Measurements from ENCODE around the gene ENOX1. TPM values are rescaled to one million over a fixed set of nuclear protein-coding genes. Genes with fewer than 3 reads are reported as not detected.
"Not testable (repeated sequence)": the region's sequence is repeated elsewhere in the genome, so short reads cannot be mapped to it uniquely, and the experiment has no call there.

Gene ENOX1
- total RNA-seq, result not detected
- total RNA-seq (2013), result 0.23 TPM

GRCh38 chr13:43786766-43787517 lies at the start of gene ENOX1:
ENOX1 (minus strand) TSS chr13:43786972.
- Histone ChIP-seq H3K27ac (ENCODE audit: low read length) (no peak within 1 kb of the TSS), H3K4me1 (ENCODE audit: control insufficient read depth, insufficient read depth, low read length) (peaks cover 9% of the 10 kb centered on the region), H3K27me3 (ENCODE audit: control insufficient read depth, insufficient read depth, low read length) (peaks cover 13% of the 10 kb centered on the region), H3K36me3 (ENCODE audit: control insufficient read depth, insufficient read depth, low read length) (no peaks in the 10 kb centered on the region), H3K4me3 (ENCODE audit: low read length) (no peak within 1 kb of the TSS), H3K9me3 (ENCODE audit: control insufficient read depth, insufficient read depth, low read length) (no peaks in the 10 kb centered on the region)
- TF ChIP-seq CTCF (IDR thresholded peaks at IDR 0.05), result no peak
- H3K4me3 Mint-ChIP-seq, result peak within 1 kb of the TSS; percentile 76
- peaks cover 0 to 5% of the 10 kb centered on the region in 2 donors for H3K4me1 Mint-ChIP-seq
- no peaks in the 10 kb centered on the region for H3K36me3 Mint-ChIP-seq
- no peaks in the 10 kb centered on the region for H3K9me3 Mint-ChIP-seq
- peak in 1 of 3 donors; percentile 43 for ATAC-seq
- intact Hi-C loops (cut with micrococcal nuclease), result no loop called here
- DNase-seq, result peak in 1 of 2 donors; percentile 18
- H3K27ac Mint-ChIP-seq, result no peak within 1 kb of the TSS
- H3K27me3 Mint-ChIP-seq (ENCODE audit: low read depth in 2 of 2), result peaks cover 25 to 38% of the 10 kb centered on the region in 2 donors
- under 1% methylated on average over 93 of the region's 93 CpGs for WGBS (ENCODE audit: insufficient coverage)

- H3K9me3 Mint-ChIP-seq, result no peaks in the 10 kb centered on the region
- H3K27ac Mint-ChIP-seq, result no peak overlapping the region
- no CpG with 5 or more reads among the region's 2 CpGs for WGBS (ENCODE audit: insufficient coverage)
- H3K27me3 ChIP-seq (ENCODE audit: control insufficient read depth, insufficient read depth, low read length), result no peaks in the 10 kb centered on the region
- H3K36me3 Mint-ChIP-seq, result no peaks in the 10 kb centered on the region
- peaks cover 0 to 25% of the 10 kb centered on the region in 2 donors for H3K27me3 Mint-ChIP-seq (ENCODE audit: low read depth in 2 of 2)
- no peaks in the 10 kb centered on the region for H3K4me1 ChIP-seq (ENCODE audit: control insufficient read depth, insufficient read depth, low read length)
- intact Hi-C loops (cut with micrococcal nuclease), result no loop called here
- no peak overlapping the region for H3K4me3 Mint-ChIP-seq
- no peak for TF ChIP-seq CTCF (IDR thresholded peaks at IDR 0.05)
- no peaks in the 10 kb centered on the region for H3K36me3 ChIP-seq (ENCODE audit: control insufficient read depth, insufficient read depth, low read length)
- no peak overlapping the region for H3K4me3 ChIP-seq (ENCODE audit: low read length)
- ATAC-seq (peak in 1 of 3 donors; percentile 80), DNase-seq (no peak)
- H3K27ac ChIP-seq (ENCODE audit: low read length), result no peak overlapping the region
- H3K4me1 Mint-ChIP-seq, result peaks cover 0 to under 1% of the 10 kb centered on the region in 2 donors
- H3K9me3 ChIP-seq (ENCODE audit: control insufficient read depth, insufficient read depth, low read length), result no peaks in the 10 kb centered on the region
Measured at GRCh38 chr13:43835701-43836100, 48.9 kb upstream of the ENOX1 start.

- no peaks in the 10 kb centered on the region for H3K9me3 ChIP-seq (ENCODE audit: control insufficient read depth, insufficient read depth, low read length)
- Mint-ChIP-seq H3K27ac (no peak overlapping the region), H3K27me3 (ENCODE audit: low read depth in 2 of 2) (peaks cover 11 to 40% of the 10 kb centered on the region in 2 donors), H3K4me3 (no peak overlapping the region), H3K9me3 (no peaks in the 10 kb centered on the region), H3K36me3 (no peaks in the 10 kb centered on the region), H3K4me1 (no peaks in the 10 kb centered on the region)
- no peaks in the 10 kb centered on the region for H3K4me1 ChIP-seq (ENCODE audit: control insufficient read depth, insufficient read depth, low read length)
- no peaks in the 10 kb centered on the region for H3K27me3 ChIP-seq (ENCODE audit: control insufficient read depth, insufficient read depth, low read length)
- 83% methylated on average over 2 of the region's 2 CpGs for WGBS (ENCODE audit: insufficient coverage)
- H3K27ac ChIP-seq (ENCODE audit: low read length), result no peak overlapping the region
- TF ChIP-seq CTCF (IDR thresholded peaks at IDR 0.05), result no peak
- ATAC-seq (no peak), DNase-seq (no peak)
- no peaks in the 10 kb centered on the region for H3K36me3 ChIP-seq (ENCODE audit: control insufficient read depth, insufficient read depth, low read length)
- no peak overlapping the region for H3K4me3 ChIP-seq (ENCODE audit: low read length)
- intact Hi-C loops (cut with micrococcal nuclease), result no loop called here
Measured at GRCh38 chr13:43831088-43831487, 44.3 kb upstream of the ENOX1 start.

- H3K36me3 ChIP-seq (ENCODE audit: control insufficient read depth, insufficient read depth, low read length), result no peaks in the 10 kb centered on the region
- H3K4me3 ChIP-seq (ENCODE audit: low read length), result no peak overlapping the region
- WGBS (ENCODE audit: insufficient coverage), result 85% methylated on average over 5 of the region's 5 CpGs
- Mint-ChIP-seq H3K4me3 (no peak overlapping the region), H3K4me1 (no peaks in the 10 kb centered on the region), H3K27ac (no peak overlapping the region), H3K9me3 (no peaks in the 10 kb centered on the region), H3K27me3 (ENCODE audit: low read depth in 2 of 2) (peaks cover 11 to 40% of the 10 kb centered on the region in 2 donors), H3K36me3 (no peaks in the 10 kb centered on the region)
- no peak for TF ChIP-seq CTCF (IDR thresholded peaks at IDR 0.05)
- H3K9me3 ChIP-seq (ENCODE audit: control insufficient read depth, insufficient read depth, low read length), result no peaks in the 10 kb centered on the region
- no peaks in the 10 kb centered on the region for H3K27me3 ChIP-seq (ENCODE audit: control insufficient read depth, insufficient read depth, low read length)
- intact Hi-C loops (cut with micrococcal nuclease), result no loop called here
- ATAC-seq (no peak), DNase-seq (no peak)
- H3K4me1 ChIP-seq (ENCODE audit: control insufficient read depth, insufficient read depth, low read length), result no peaks in the 10 kb centered on the region
- H3K27ac ChIP-seq (ENCODE audit: low read length), result no peak overlapping the region
Measured at GRCh38 chr13:43830497-43830881, 43.7 kb upstream of the ENOX1 start.

- ATAC-seq; H3K36me3 Mint-ChIP-seq; H3K9me3 ChIP-seq (ENCODE audit: control insufficient read depth, insufficient read depth, low read length); H3K4me3 Mint-ChIP-seq; H3K27ac ChIP-seq (ENCODE audit: low read length); H3K4me1 Mint-ChIP-seq; H3K4me1 ChIP-seq (ENCODE audit: control insufficient read depth, insufficient read depth, low read length); intact Hi-C loops (cut with micrococcal nuclease); DNase-seq; H3K27me3 ChIP-seq (ENCODE audit: control insufficient read depth, insufficient read depth, low read length); H3K36me3 ChIP-seq (ENCODE audit: control insufficient read depth, insufficient read depth, low read length); H3K9me3 Mint-ChIP-seq; H3K27ac Mint-ChIP-seq; H3K4me3 ChIP-seq (ENCODE audit: low read length): not testable (repeated sequence)
- WGBS (ENCODE audit: insufficient coverage), result no CpG with 5 or more reads among the region's 1 CpG
- H3K27me3 Mint-ChIP-seq (ENCODE audit: low read depth in 2 of 2), result peaks cover 9 to 23% of the 10 kb centered on the region in 2 donors
Measured at GRCh38 chr13:43824656-43825055, 37.9 kb upstream of the ENOX1 start.
